ENCODE results near the gene SLCO3A1.
A peak's percentile ranks its signal among the peaks of the same experiment; 100 is the strongest.

Gene SLCO3A1

GRCh38 chr15:92112180-92112579 lies 258.7 kb downstream of the SLCO3A1 start:
- DNase-seq (ENCODE audit: low read depth), result peak; percentile 67
- no peak overlapping the region for H3K4me3 ChIP-seq (ENCODE audit: control insufficient read depth, low read depth, low read length)
- no peak for TF ChIP-seq CTCF (conservative IDR thresholded peaks at IDR 0.05; ENCODE audit: control insufficient read depth, insufficient read depth, low read depth, low read length)

GRCh38 chr15:92112711-92113110 lies 259.2 kb downstream of the SLCO3A1 start:
- no peak overlapping the region for H3K4me3 ChIP-seq (ENCODE audit: control insufficient read depth, low read depth, low read length)
- no peak for TF ChIP-seq CTCF (conservative IDR thresholded peaks at IDR 0.05; ENCODE audit: control insufficient read depth, insufficient read depth, low read depth, low read length)
- DNase-seq (ENCODE audit: low read depth), result no peak

- no peak overlapping the region for H3K4me3 ChIP-seq (ENCODE audit: control insufficient read depth, low read depth, low read length)
- TF ChIP-seq CTCF (conservative IDR thresholded peaks at IDR 0.05; ENCODE audit: control insufficient read depth, insufficient read depth, low read depth, low read length), result no peak
- DNase-seq (ENCODE audit: low read depth), result no peak
These were observed 260.3 kb downstream of the SLCO3A1 start for GRCh38 chr15:92113832-92114231.

- no peak overlapping the region for H3K4me3 ChIP-seq (ENCODE audit: control insufficient read depth, low read depth, low read length)
- no peak for TF ChIP-seq CTCF (conservative IDR thresholded peaks at IDR 0.05; ENCODE audit: control insufficient read depth, insufficient read depth, low read depth, low read length)
- DNase-seq (ENCODE audit: low read depth), result no peak
These were observed 262.3 kb downstream of the SLCO3A1 start for GRCh38 chr15:92115834-92116233.

GRCh38 chr15:92116330-92116729 lies 262.8 kb downstream of the SLCO3A1 start:
- no peak for TF ChIP-seq CTCF (conservative IDR thresholded peaks at IDR 0.05; ENCODE audit: control insufficient read depth, insufficient read depth, low read depth, low read length)
- no peak overlapping the region for H3K4me3 ChIP-seq (ENCODE audit: control insufficient read depth, low read depth, low read length)
- no peak for DNase-seq (ENCODE audit: low read depth)

- H3K4me3 ChIP-seq (ENCODE audit: control insufficient read depth, low read depth, low read length), result no peak overlapping the region
- TF ChIP-seq CTCF (conservative IDR thresholded peaks at IDR 0.05; ENCODE audit: control insufficient read depth, insufficient read depth, low read depth, low read length), result no peak
- peak; percentile 36 for DNase-seq (ENCODE audit: low read depth)
These were observed 263.8 kb downstream of the SLCO3A1 start for GRCh38 chr15:92117261-92117731.

Measured in fibroblast of mammary gland (primary cell).